OCI-LY1 (cell line): ENCODE data around the gene PSENEN.

Experiments
- H2AFZ ChIP-seq: fragments of 200-600 bp; sonication (generic), shearing (Covaris generic); 2 replicates; pipeline ENCODE4 v1.6.0; 2014; ENCODE audit warnings: antibody characterized with exemption, mild to moderate bottlenecking, low read length
- H3F3A ChIP-seq: fragments of 200-600 bp; sonication (generic), shearing (Covaris generic); 2 replicates; pipeline ENCODE4 v1.6.0; 2014; ENCODE audit warnings: mild to moderate bottlenecking, antibody characterized with exemption, low read length, moderate library complexity; ENCODE audit not compliant: insufficient read depth
- H3K27ac ChIP-seq: fragments of 200-600 bp; sonication (generic); 2 replicates; pipeline ENCODE4 v1.5.1; 2014; ENCODE audit warnings: low read length, mixed run types, mild to moderate bottlenecking, low read depth; ENCODE audit not compliant: poor library complexity, severe bottlenecking
- H3K27me3 ChIP-seq: fragments of 200-600 bp; sonication (generic); 2 replicates; pipeline ENCODE4 v1.6.0; 2014; ENCODE audit warnings: antibody characterized with exemption, mild to moderate bottlenecking, low read length, moderate library complexity; ENCODE audit not compliant: insufficient read depth
- H3K36me3 ChIP-seq: fragments of 200-600 bp; sonication (generic); 2 replicates; pipeline ENCODE4 v1.6.1; 2014; ENCODE audit warnings: mild to moderate bottlenecking, antibody characterized with exemption, low read length, moderate library complexity, mixed read lengths; ENCODE audit not compliant: insufficient read depth
- H3K4me1 ChIP-seq: fragments of 200-600 bp; sonication (generic); 2 replicates; pipeline ENCODE4 v1.5.1; 2014; ENCODE audit warnings: mild to moderate bottlenecking, low read length, moderate library complexity; ENCODE audit not compliant: insufficient read depth, severe bottlenecking
- H3K4me2 ChIP-seq: fragments of 200-600 bp; sonication (generic), shearing (Covaris generic); 2 replicates; pipeline ENCODE4 v1.6.1; 2014; ENCODE audit warnings: low read length
- H3K4me3 ChIP-seq: fragments of 200-600 bp; sonication (generic); 2 replicates; pipeline ENCODE4 v1.5.1; 2014; ENCODE audit warnings: low read length, low read depth, mild to moderate bottlenecking, mixed read lengths; ENCODE audit not compliant: poor library complexity, severe bottlenecking
- H3K79me2 ChIP-seq: fragments of 200-600 bp; shearing (Covaris generic); 2 replicates; pipeline ENCODE4 v1.6.1; 2016; ENCODE audit warnings: mixed run types, low read length, mixed read lengths; ENCODE audit not compliant: insufficient read depth
- H3K9ac ChIP-seq: fragments of 200-600 bp; sonication (generic), shearing (Covaris generic); 2 replicates; pipeline ENCODE4 v1.6.1; 2014; ENCODE audit warnings: mild to moderate bottlenecking, low read length, mixed read lengths
- H3K9me2 ChIP-seq: fragments of 200-600 bp; sonication (generic), shearing (Covaris generic); 2 replicates; pipeline ENCODE4 v1.6.1; 2014; ENCODE audit warnings: low read depth, mild to moderate bottlenecking, low read length, mixed read lengths
- H3K9me3 ChIP-seq: fragments of 200-600 bp; shearing (Covaris generic); 2 replicates; pipeline ENCODE4 v1.6.1; 2014; ENCODE audit warnings: low read length, mixed read lengths
- H4K20me1 ChIP-seq: fragments of 200-600 bp; sonication (generic), shearing (Covaris generic); 2 replicates; pipeline ENCODE4 v1.6.0; 2016; ENCODE audit warnings: mild to moderate bottlenecking, low read length; ENCODE audit not compliant: insufficient read depth
- CTCF ChIP-seq: fragments of 200-600 bp; sonication (generic), shearing (Covaris generic); IDR thresholded peaks from 2 replicates; pipeline ENCODE4 v1.5.1; 2017; ENCODE audit warnings: mild to moderate bottlenecking, antibody characterized with exemption, low read length, moderate library complexity, mixed read lengths
- EZH2 ChIP-seq: fragments of 200-600 bp; sonication (generic), shearing (Covaris generic); IDR thresholded peaks from 2 replicates; pipeline ENCODE4 v1.8.0; 2017; ENCODE audit warnings: borderline replicate concordance, mixed run types, mild to moderate bottlenecking, antibody characterized with exemption, low read length, moderate library complexity, mixed read lengths

Gene PSENEN

GRCh38 chr19:35774274-35775045 lies 29.0 kb downstream of the PSENEN start:
- Histone ChIP-seq H3K4me1 (peaks cover 19% of the 10 kb centered on the region), H3K9me2 (no peaks in the 10 kb centered on the region), H3F3A (no peaks in the 10 kb centered on the region), H3K79me2 (no peaks in the 10 kb centered on the region), H3K9me3 (no peaks in the 10 kb centered on the region), H3K9ac (peak overlapping the region; percentile 7; the same call in 1 of the 2 replicates), H3K27me3 (no peaks in the 10 kb centered on the region), H3K36me3 (peaks cover 3% of the 10 kb centered on the region; the same call in 1 of the 2 replicates), H3K4me2 (peak overlapping the region; percentile 80), H4K20me1 (no peaks in the 10 kb centered on the region), H2AFZ (no peak overlapping the region), H3K4me3 (peak overlapping the region; percentile 80), H3K27ac (no peak overlapping the region)
- TF ChIP-seq EZH2 (no peak), CTCF (no peak)

- Histone ChIP-seq H3K27ac (no peak overlapping the region), H3K36me3 (peaks cover 3% of the 10 kb centered on the region; the same call in 1 of the 2 replicates), H3K79me2 (no peaks in the 10 kb centered on the region), H3K9me3 (no peaks in the 10 kb centered on the region), H3K9ac (peak overlapping the region; percentile 7; the same call in 1 of the 2 replicates), H3K4me2 (peak overlapping the region; percentile 80), H3K4me3 (peak overlapping the region; percentile 80), H3K27me3 (no peaks in the 10 kb centered on the region), H3F3A (no peaks in the 10 kb centered on the region), H3K9me2 (no peaks in the 10 kb centered on the region), H2AFZ (no peak overlapping the region), H4K20me1 (no peaks in the 10 kb centered on the region), H3K4me1 (peaks cover 19% of the 10 kb centered on the region)
- no peak for TF ChIP-seq CTCF
- TF ChIP-seq EZH2, result no peak
Observed at GRCh38 chr19:35775046-35775297, 29.5 kb downstream of the PSENEN start.

GRCh38 chr19:35775298-35776101 lies 30.0 kb downstream of the PSENEN start, which contains the start of gene ARHGAP33:
Gene ARHGAP33 (plus strand): TSS chr19:35775564. CDS start chr19:35775659, 95 bp downstream.
- Histone ChIP-seq H3K9ac (peak within 1 kb of the TSS; percentile 78), H3K36me3 (peaks cover 3% of the 10 kb centered on the region; the same call in 1 of the 2 replicates), H2AFZ (no peak within 1 kb of the TSS)

More at GRCh38 chr19:35775298-35776101, 30.0 kb downstream of the PSENEN start, which contains the start of gene ARHGAP33:
- Histone ChIP-seq H4K20me1 (no peaks in the 10 kb centered on the region), H3K27me3 (no peaks in the 10 kb centered on the region), H3K4me1 (peaks cover 19% of the 10 kb centered on the region), H3K9me3 (no peaks in the 10 kb centered on the region), H3K4me3 (peak within 1 kb of the TSS; percentile 80), H3F3A (no peaks in the 10 kb centered on the region), H3K27ac (no peak within 1 kb of the TSS), H3K79me2 (no peaks in the 10 kb centered on the region), H3K4me2 (peak within 1 kb of the TSS; percentile 80), H3K9me2 (no peaks in the 10 kb centered on the region)
- TF ChIP-seq EZH2 (no peak), CTCF (no peak)
